ENCODE measurements around the gene SGMS1. TPM values are rescaled to one million over a fixed set of nuclear protein-coding genes. Genes with fewer than 3 reads are reported as not detected.
A peak's percentile ranks its signal among the peaks of the same experiment; 100 is the strongest.

SGMS1 gene
- total RNA-seq, 4 donors from 2014 or later, result 139 to 198 (median 173) TPM

DNA sequence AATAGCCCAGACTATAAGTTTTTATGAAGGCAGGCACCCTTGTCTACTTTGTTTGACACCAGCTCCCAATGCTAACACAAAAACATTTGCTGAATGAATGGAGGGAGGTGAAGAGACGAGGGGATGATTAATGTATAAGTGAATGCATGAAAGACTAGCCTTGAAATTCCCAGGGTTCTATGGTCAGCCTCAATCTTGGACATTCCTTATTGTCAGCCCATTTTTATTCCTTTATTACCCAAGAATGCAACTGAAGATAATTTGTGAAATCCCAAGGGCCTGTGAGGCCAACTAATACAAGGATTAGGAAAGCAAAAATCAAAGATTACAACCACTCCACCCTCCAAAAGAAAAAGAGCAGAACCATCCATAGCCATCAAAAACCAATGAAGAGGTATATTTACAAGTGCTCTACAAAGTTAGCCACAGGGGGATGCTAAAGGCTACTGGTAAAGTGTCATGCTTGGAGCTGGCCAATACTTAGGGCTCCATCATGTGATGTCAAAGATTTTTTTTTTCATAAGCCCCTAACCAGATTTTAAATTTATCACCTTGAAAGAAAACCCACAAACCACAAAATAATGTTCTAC is 332.4 kb downstream of the SGMS1 start:
- H3K27me3 ChIP-seq, result no peaks in the 10 kb centered on the region
- no peaks in the 10 kb centered on the region for H3K9me3 ChIP-seq
- no peak overlapping the region for H3K27ac ChIP-seq
- peaks cover 7% of the 10 kb centered on the region for H3K4me1 ChIP-seq
- WGBS, result 74% methylated on average over 1 of the region's 1 CpG
- DNase-seq (ENCODE audit: low spot score in 2 of 2), result no peak
- H3K4me3 ChIP-seq, result no peak overlapping the region
- no peaks in the 10 kb centered on the region for H3K36me3 ChIP-seq
- TF ChIP-seq, protein P1, sequence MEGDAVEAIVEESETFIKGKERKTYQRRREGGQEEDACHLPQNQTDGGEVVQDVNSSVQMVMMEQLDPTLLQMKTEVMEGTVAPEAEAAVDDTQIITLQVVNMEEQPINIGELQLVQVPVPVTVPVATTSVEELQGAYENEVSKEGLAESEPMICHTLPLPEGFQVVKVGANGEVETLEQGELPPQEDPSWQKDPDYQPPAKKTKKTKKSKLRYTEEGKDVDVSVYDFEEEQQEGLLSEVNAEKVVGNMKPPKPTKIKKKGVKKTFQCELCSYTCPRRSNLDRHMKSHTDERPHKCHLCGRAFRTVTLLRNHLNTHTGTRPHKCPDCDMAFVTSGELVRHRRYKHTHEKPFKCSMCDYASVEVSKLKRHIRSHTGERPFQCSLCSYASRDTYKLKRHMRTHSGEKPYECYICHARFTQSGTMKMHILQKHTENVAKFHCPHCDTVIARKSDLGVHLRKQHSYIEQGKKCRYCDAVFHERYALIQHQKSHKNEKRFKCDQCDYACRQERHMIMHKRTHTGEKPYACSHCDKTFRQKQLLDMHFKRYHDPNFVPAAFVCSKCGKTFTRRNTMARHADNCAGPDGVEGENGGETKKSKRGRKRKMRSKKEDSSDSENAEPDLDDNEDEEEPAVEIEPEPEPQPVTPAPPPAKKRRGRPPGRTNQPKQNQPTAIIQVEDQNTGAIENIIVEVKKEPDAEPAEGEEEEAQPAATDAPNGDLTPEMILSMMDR (IDR thresholded peaks at IDR 0.05), result no peak
- TF ChIP-seq EP300 (IDR thresholded peaks at IDR 0.05) (no peak), POLR2A (IDR thresholded peaks at IDR 0.05) (no peak), POLR2AphosphoS5 (IDR thresholded peaks at IDR 0.05) (no peak)

DNA sequence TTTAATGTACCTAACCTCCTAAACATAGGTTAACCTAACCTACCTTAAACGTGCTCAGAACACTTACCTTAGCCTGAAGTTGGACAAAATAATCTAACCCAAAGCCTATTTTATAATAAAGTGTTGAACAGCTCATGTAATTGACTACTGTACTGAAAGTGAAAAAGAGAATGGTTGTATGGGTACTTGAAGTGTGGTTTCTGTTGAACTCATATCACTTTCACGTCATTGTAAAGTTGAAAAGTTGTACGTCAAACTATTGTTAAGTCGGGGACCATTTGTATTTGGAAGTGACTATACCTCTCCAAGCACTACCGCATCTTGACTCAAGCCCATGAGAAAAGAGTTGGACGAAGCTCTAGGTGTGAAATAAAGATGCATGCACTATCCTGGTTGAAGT is 334.6 kb downstream of the SGMS1 start:
- WGBS, result 86% methylated on average over 6 of the region's 6 CpGs
- Histone ChIP-seq H3K4me1 (peaks cover 11% of the 10 kb centered on the region), H3K27me3 (no peaks in the 10 kb centered on the region), H3K36me3 (no peaks in the 10 kb centered on the region), H3K27ac (no peak overlapping the region), H3K4me3 (no peak overlapping the region), H3K9me3 (no peaks in the 10 kb centered on the region)
- TF ChIP-seq, protein P1 (IDR thresholded peaks at IDR 0.05), result no peak
- TF ChIP-seq POLR2AphosphoS5 (IDR thresholded peaks at IDR 0.05), result no peak
- no peak for DNase-seq (ENCODE audit: low spot score in 2 of 2)

DNA sequence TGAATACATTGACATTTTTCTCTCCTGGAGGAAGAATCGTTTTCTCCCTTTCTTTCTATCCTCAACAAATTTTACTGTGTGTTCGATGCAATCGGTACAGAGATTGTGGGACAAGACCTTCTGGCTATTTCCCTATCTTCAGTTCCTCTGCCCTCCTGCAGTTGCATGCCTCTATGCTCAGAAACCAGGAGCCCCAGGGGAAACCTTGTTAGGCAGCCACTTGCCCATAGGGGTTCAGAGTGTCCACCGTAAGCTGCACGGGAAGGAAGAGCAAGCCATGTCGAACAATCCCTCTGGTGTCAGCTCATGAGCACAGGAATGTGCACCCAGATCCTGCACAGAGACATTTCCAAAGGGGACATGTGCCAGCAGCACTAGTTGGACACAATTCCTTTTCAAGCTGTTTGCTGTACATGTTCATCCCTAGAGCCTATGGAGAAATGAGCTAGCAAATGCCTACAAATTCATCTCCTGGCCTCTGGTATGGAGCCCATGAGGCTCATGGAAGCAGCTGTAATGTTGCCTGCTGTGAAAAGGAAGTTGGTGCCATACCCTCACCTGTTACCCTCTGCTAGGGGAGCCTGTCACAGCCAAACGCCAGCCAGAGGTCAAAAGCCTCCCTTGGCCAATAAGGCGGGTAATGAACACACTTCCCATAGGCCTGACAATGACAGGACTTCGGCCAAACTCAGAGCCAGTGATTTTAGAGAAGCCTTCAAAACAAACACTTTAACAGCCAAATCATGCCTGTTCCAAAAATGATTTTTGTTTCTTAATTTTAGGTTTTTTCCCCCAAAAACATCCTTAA is 336.6 kb downstream of the SGMS1 start:
- Histone ChIP-seq H3K4me3 (no peak overlapping the region), H3K4me1 (peaks cover 11% of the 10 kb centered on the region), H3K27ac (no peak overlapping the region), H3K36me3 (no peaks in the 10 kb centered on the region), H3K27me3 (no peaks in the 10 kb centered on the region), H3K9me3 (no peaks in the 10 kb centered on the region)
- TF ChIP-seq, protein P1 (IDR thresholded peaks at IDR 0.05), result peak in 1 of 2 donors; percentile 1
- TF ChIP-seq EP300 (IDR thresholded peaks at IDR 0.05), result no peak
- no peak for TF ChIP-seq POLR2AphosphoS5 (IDR thresholded peaks at IDR 0.05)
- no peak for TF ChIP-seq POLR2A (IDR thresholded peaks at IDR 0.05)
- DNase-seq (ENCODE audit: low spot score in 2 of 2), result no peak
- WGBS, result 76% methylated on average over 9 of the region's 9 CpGs

DNA sequence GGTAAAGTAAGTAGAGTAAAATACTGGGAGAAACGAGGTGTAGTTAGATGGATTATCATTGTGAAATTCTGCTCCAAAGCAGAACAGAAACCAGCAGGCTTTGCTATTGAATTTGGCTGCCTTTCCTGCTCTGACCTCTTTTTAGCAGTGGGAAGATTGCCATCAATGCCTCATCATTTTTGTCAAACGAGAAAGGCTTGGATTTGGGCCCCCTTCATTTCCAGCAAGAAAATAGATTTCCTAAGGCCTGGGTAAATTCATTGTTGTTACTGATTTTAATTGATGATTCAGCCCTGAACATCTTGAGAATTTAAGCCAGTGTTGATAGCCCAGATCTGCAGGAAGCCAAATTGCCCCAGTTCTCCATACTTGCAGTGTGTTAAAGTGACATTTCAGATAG is 337.2 kb downstream of the SGMS1 start:
- no peaks in the 10 kb centered on the region for H3K27me3 ChIP-seq
- peaks cover 11% of the 10 kb centered on the region for H3K4me1 ChIP-seq
- DNase-seq (ENCODE audit: low spot score in 2 of 2), result no peak
- H3K4me3 ChIP-seq, result no peak overlapping the region
- H3K9me3 ChIP-seq, result no peaks in the 10 kb centered on the region
- H3K36me3 ChIP-seq, result no peaks in the 10 kb centered on the region
- WGBS, result 15% methylated on average over 2 of the region's 2 CpGs
- TF ChIP-seq, protein P1 (IDR thresholded peaks at IDR 0.05), result no peak
- TF ChIP-seq POLR2A (IDR thresholded peaks at IDR 0.05) (no peak), POLR2AphosphoS5 (IDR thresholded peaks at IDR 0.05) (no peak), EP300 (IDR thresholded peaks at IDR 0.05) (no peak)
- no peak overlapping the region for H3K27ac ChIP-seq

DNA sequence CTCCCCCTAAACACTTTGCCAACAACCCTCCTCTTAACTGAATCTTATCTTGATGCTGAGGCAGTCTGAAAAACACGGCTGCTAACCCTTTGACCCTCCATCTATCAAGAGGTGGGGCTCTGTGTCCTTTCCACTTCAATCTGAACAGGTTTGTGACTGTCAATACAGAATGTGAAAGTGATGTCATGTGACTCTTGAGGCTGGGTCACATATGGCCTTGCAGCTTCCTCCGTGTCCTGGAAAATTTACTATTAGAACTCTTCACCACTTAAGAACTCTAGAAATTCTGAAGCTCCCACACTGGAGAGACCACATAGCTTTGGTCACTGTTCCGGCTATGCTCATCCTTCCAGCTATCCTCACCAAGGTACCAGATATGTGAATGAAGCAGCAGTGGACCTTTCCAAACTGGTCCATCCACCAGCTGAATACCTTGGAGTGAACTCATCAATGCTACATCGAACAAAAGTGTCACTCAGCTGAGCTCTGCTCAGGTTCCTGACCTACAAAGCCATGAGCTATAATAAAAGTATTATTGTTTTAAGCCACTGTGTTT is 341.7 kb downstream of the SGMS1 start:
- no peak overlapping the region for H3K4me3 ChIP-seq
- no peak for DNase-seq (ENCODE audit: low spot score in 2 of 2)
- 81% methylated on average over 4 of the region's 4 CpGs for WGBS
- no peak overlapping the region for H3K27ac ChIP-seq
- no peaks in the 10 kb centered on the region for H3K36me3 ChIP-seq
- TF ChIP-seq, protein P1 (IDR thresholded peaks at IDR 0.05), result no peak
- no peak for TF ChIP-seq EP300 (IDR thresholded peaks at IDR 0.05)
- TF ChIP-seq POLR2AphosphoS5 (IDR thresholded peaks at IDR 0.05), result no peak
- TF ChIP-seq POLR2A (IDR thresholded peaks at IDR 0.05), result no peak
- H3K4me1 ChIP-seq, result peaks cover 9% of the 10 kb centered on the region
- H3K9me3 ChIP-seq, result no peaks in the 10 kb centered on the region
- no peaks in the 10 kb centered on the region for H3K27me3 ChIP-seq
